ENCODE measurements around the gene STX8.

Gene STX8

GRCh38 chr17:9512323-9513168, 63.1 kb downstream of the STX8 start:
- in situ Hi-C loops (cut with HindIII; ENCODE audit: low sequenced_read_pairs) = loop anchor here (25.0 kb wide), 1 partner anchor 175 kb away; no protein-coding TSS in a partner anchor

- in situ Hi-C loops (cut with HindIII; ENCODE audit: low sequenced_read_pairs) = loop anchor here (25.0 kb wide), 1 partner anchor 172 kb away; no protein-coding TSS in a partner anchor
Measured at GRCh38 chr17:9509236-9509816, 66.3 kb downstream of the STX8 start.

- in situ Hi-C loops (cut with HindIII; ENCODE audit: low sequenced_read_pairs) = no loop called here
Measured at GRCh38 chr17:9499041-9499440, 76.6 kb downstream of the STX8 start.

GRCh38 chr17:9498490-9498889, 77.1 kb downstream of the STX8 start:
- in situ Hi-C loops (cut with HindIII; ENCODE audit: low sequenced_read_pairs) = no loop called here

- in situ Hi-C loops (cut with HindIII; ENCODE audit: low sequenced_read_pairs) = no loop called here
Measured at GRCh38 chr17:9488556-9488955, 87.1 kb downstream of the STX8 start.

- in situ Hi-C loops (cut with HindIII; ENCODE audit: low sequenced_read_pairs) = no loop called here
Measured at GRCh38 chr17:9487406-9487805, 88.2 kb downstream of the STX8 start.

GRCh38 chr17:9484789-9485188, 90.8 kb downstream of the STX8 start:
- in situ Hi-C loops (cut with HindIII; ENCODE audit: low sequenced_read_pairs) = no loop called here

GRCh38 chr17:9479964-9480363, 95.7 kb downstream of the STX8 start:
- in situ Hi-C loops (cut with HindIII; ENCODE audit: low sequenced_read_pairs) = no loop called here

- in situ Hi-C loops (cut with HindIII; ENCODE audit: low sequenced_read_pairs) = no loop called here
Measured at GRCh38 chr17:9478889-9479288, 96.7 kb downstream of the STX8 start.

GRCh38 chr17:9475101-9475658, 100.4 kb downstream of the STX8 start:
- in situ Hi-C loops (cut with HindIII; ENCODE audit: low sequenced_read_pairs) = no loop called here

- in situ Hi-C loops (cut with HindIII; ENCODE audit: low sequenced_read_pairs) = no loop called here
Measured at GRCh38 chr17:9473711-9474110, 101.9 kb downstream of the STX8 start.

- in situ Hi-C loops (cut with HindIII; ENCODE audit: low sequenced_read_pairs) = no loop called here
Measured at GRCh38 chr17:9472541-9472940, 103.1 kb downstream of the STX8 start.

GRCh38 chr17:9472094-9472493, 103.5 kb downstream of the STX8 start:
- in situ Hi-C loops (cut with HindIII; ENCODE audit: low sequenced_read_pairs) = no loop called here

GRCh38 chr17:9470171-9470570, 105.4 kb downstream of the STX8 start:
- in situ Hi-C loops (cut with HindIII; ENCODE audit: low sequenced_read_pairs) = no loop called here

- in situ Hi-C loops (cut with HindIII; ENCODE audit: low sequenced_read_pairs) = no loop called here
Measured at GRCh38 chr17:9468937-9469336, 106.7 kb downstream of the STX8 start.

GRCh38 chr17:9468532-9468931, 107.1 kb downstream of the STX8 start:
- in situ Hi-C loops (cut with HindIII; ENCODE audit: low sequenced_read_pairs) = no loop called here

- in situ Hi-C loops (cut with HindIII; ENCODE audit: low sequenced_read_pairs) = no loop called here
Measured at GRCh38 chr17:9467518-9467917, 108.1 kb downstream of the STX8 start.

- in situ Hi-C loops (cut with HindIII; ENCODE audit: low sequenced_read_pairs) = no loop called here
Measured at GRCh38 chr17:9465210-9465921, 110.3 kb downstream of the STX8 start.

GRCh38 chr17:9457005-9457404, 118.6 kb downstream of the STX8 start:
- in situ Hi-C loops (cut with HindIII; ENCODE audit: low sequenced_read_pairs) = no loop called here

- in situ Hi-C loops (cut with HindIII; ENCODE audit: low sequenced_read_pairs) = no loop called here
Measured at GRCh38 chr17:9456330-9456729, 119.3 kb downstream of the STX8 start.

- in situ Hi-C loops (cut with HindIII; ENCODE audit: low sequenced_read_pairs) = no loop called here
Measured at GRCh38 chr17:9451934-9452333, 123.7 kb downstream of the STX8 start.

All from endothelial cell of hepatic sinusoid (primary cell).